NCI-H2196 treated with DMSO at 0.1 percent for 48 hours (cell line): ENCODE measurements around the gene UGT1A5.

Source experiments
- DNase-seq: peaks from one replicate; lab custom pipeline; 2025; ENCODE audit not compliant: unreplicated experiment; lab: John Stamatoyannopoulos, UW

The UGT1A5 gene

DNA sequence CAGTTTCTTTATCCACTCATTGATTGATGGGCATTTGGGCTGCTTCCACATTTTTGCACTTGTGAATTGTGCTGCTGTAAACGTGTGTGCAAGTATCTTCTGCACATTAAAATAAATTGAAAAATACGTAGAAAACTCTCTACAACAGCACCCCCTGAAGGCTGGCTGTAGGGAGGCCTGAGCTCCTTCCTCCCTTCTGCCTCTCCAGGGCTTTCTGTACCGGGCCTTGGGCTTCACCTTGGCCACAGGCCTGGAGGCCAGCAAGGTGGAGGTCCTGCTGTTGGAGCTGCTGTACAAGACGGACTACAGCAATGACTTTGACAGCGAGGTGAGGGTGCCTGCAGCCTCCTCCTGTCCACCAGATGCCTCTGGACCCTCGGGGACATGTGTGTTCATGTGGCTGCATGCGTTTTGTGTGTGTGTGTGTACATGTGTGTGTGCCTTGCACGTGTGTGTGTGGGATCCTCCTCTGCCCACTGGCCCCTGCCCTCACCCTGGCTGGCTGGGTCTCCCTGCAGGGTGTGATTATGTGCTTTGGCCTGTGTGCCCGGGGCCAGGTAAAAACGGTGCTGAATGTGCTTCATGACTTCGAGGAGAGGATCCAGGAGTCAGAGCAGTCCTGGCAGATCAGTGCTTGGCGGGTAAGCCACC is 94.6 kb downstream of the UGT1A5 start:
- no peak for DNase-seq

DNA sequence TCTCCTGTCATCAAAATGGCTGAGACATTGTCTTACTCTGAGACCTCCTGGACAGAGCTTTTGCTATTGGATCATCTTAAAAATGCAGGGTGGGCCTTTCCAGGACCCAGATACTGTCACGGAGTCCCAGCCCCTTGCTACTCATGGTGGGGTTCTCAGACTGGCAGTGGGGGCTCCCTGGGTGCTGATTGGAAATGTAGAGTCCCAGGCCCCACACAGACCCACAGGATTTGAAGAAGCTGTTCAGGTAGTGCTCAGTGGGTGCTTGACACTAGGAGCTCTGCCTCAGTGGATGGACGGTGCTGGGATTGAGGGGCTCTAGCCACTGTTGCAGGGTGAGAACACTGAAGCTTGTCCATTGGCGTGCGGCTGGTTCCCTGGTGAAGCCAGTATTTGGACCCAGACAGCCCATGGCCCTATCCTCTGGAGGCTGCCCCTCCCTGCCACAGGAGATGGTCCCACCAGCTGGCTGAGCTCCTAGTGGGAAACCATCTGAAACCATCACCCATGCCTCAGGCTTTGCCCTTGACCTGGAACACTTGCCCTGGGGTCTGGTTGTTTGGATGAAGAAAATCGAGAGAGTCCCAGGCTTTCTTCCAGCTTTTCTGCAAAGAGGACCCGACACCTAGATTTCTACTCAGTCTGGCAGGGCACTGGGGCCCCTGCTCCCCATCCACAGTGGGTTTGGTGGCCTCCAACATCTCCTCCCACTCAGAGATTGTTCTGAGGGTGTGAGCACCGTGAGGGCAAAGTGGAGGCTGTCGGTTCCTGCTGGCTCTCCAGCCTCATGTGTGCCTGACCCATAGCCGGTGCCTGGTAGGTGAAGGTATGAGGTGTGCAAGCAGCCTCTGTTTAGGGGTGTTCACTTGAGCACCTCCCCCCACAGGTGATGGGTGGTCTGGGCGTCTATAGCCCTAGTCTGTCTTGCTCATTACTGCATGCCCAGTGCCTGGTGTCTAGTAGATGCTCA is 95.5 kb downstream of the UGT1A5 start:
- no peak for DNase-seq

DNA sequence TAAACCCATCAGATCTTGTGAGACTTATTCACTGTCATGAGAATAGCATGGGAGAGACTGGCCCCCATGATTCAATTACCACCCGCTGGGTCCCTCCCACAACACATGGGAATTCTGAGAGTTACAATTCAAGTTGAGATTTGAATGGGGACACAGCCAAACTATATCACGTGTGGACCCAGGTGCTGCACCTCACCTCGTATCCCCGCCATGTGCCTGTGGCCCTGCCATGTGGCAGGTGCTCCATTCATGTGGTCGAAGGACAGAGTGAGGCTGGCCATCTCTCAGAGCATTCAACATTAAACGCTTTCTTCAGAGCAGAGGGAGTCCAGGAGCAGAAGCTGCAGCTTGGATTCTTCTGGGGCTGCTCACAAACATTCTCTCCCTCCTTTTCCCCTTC is 97.7 kb downstream of the UGT1A5 start:
- DNase-seq: no peak

DNA sequence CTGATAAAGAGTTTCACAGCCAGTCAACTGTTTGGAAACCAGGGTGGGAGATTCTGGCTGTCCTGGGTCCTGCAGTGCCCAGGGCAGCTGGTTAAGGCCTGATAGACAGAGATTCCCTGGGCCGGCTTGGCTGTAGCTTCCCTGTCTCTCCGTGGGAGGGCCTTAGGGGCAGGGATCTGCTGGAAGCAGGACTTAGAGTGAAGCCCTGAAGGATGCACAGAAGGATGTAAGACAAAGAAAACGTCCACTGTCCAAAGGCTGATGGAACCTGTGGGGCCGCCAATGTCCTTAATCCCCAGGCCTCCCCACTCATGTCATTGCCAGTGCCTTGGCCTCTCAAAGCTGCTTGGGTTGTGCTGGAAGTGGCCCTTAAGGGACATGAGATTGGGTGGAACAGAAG is 98.4 kb downstream of the UGT1A5 start:
- no peak for DNase-seq

DNA sequence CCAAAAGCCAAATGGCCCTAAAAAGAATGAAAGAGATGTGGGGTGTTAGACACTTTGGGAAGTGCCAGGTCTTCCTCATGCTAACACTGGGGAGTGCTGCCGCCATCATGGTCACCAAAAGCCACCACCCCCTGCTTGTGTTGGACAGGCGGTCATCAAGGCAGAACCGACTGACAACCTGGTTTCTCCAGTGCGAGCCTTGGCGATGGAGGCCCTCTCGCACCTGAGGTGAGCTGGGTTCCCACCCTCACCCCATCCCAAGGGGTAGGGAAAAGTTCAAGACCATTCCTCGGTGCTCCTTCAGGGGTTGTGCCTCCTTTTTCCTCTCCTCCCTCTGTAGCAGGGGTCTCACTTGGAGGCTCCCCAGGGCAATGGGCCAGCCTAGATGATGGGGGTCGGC is 99.0 kb downstream of the UGT1A5 start:
- no peak for DNase-seq

DNA sequence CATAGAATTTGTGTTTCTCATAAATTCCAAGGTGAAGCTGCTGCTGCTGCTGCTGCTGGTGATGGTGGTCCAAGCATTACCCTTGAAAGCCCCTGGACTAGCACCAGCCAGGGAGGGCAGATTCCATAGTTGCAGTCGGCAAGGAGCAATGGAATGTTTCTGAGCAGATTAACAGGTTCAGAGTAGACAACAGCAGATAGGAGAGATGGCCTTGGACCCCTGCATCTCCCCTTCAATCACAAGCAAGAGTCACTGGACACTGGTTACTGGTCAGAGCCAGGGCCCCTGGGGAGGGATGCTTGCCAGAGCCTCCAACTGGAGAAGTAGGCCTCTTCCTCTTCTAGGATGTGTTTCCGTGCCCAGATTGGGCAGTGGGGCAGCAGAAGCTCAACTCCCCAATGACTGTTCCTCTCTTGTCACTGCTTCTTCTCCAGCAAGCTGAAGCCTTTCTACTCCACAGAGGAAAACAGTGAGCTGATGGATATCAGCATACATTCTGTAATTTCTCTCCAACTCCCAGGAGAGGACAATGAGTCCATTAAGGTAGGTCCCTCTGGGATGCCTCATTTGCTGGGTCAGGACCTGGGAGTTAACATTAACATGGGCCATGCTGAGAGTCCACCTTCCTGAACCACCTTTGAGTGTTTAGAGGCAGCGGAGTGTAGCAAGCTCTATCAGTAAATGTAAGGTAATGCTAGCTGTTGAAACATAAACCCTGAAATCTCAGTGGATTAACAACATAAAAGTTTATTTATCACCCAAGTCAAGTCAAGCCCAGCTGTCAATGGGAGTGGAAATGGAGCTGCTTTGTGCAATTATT is 100.7 kb downstream of the UGT1A5 start:
- no peak for DNase-seq

DNA sequence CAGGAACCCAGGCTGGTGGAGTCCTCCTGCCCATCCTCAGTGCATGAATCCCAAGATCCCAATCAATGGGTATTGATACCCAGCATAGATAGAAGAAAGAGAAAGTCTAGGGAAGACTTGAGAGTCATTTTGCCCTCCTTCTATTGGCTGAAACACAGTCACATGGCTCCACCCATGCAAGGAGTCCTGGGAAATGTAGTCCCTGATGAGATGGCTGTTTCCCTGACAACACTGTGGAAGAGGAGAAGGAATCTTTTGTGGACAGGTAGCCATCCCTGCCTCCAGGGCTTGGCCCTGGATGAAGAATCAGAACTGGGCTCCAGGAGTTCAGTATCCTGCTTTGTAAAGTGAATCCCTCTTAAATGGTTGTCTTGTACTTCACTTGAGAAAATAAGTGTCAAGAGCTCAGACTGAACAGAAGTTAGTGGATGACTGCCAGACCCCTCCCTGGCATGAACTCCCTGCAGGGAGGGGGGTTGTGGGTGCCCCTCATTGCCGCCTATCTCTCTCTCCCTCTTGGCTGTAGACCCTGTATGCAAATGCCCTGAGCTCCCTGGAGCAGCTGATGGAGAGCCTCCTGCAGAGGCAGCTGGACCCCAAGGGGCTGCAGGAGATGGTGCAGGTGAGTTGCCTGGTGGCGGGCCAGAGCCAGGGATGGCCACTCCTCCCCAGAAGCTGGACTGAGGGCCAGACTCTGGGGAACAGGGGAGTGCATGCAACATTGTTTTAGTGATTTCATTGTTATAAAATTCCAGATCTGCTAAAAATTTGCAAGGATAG is 101.5 kb downstream of the UGT1A5 start:
- DNase-seq: no peak

DNA sequence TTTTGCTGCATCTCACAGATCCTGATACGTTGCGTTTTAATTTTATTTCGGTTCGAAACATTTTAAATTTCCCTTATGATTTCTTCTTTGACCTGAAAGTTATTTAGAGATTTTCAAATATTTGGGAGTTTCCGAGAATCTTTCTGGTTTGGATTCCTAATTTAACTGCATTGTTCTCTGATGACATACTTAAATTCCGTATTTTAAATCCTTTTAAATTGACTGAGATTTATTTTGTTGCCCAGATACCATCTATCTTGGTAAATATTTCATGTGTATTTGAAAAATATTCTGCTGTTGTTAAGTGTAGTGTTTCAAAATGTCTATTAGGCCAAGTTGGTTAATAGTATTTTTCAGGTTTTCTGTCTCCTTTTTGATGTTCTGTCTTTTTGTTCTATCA is 103.2 kb downstream of the UGT1A5 start:
- DNase-seq: no peak

DNA sequence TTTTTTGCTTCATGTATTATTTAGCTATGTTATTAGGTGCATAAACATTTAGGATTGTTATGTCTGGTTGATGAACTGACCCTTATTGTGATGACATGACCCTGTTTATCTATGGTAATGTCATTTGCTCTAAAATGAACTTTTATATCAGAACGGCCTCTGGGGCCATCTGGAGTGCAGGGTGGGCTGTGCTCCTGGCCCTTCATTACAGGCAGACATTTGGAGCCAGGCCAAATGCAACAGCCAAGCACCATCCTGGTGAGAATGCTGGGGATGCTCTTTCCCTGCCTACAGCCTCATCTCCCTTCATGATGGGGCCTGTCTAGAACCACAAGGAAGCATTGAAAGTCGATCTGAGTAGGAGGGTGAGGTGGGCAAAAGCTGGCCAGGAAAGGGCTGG is 103.6 kb downstream of the UGT1A5 start:
- DNase-seq: no peak

DNA sequence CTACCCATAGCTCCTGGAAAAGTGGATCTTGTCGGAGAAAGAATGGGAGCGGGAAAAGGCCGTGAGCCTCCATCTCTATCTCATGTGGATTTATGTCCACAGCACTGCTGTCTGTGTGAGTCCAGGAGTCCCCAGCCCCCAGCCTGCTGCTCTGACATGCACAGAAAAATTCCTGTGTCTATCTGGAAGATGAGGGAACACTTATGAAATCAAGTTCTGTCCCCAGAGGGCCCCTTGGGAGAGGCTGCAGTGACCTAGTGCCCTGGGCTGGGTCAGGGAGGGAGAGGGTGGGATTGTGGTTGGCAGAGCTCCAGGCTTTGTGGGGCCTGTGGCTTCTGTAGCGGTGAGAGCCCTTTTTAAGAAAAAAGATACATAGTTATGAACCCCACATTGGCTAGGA is 104.1 kb downstream of the UGT1A5 start:
- DNase-seq: no peak

DNA sequence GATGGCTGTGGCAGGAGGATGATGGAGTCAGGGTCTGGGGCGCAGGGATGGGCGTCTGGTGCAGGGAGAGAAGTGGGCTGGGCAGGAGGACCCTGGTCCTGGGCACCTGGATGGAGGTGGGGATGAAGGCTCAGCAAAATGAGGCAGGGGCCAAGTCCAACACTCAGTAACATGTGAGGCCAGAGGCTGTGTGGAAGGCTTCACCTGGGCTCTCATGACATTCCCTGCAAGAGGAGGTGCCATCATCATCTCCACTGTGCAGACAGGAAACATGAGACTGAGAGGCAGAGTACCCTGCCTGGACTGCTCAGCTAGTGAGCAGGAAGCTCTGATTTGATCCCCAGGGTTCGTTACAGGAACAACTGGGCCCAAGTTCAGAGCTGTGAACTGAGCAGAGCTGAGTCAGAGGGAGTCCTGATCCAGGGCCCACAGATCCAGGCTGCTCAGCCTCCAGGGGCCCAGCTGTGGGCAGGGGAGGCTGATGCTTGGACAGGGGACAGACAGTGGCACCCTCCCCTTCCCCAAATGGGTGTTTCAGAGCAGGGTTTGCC is 104.7 kb downstream of the UGT1A5 start:
- no peak for DNase-seq

DNA sequence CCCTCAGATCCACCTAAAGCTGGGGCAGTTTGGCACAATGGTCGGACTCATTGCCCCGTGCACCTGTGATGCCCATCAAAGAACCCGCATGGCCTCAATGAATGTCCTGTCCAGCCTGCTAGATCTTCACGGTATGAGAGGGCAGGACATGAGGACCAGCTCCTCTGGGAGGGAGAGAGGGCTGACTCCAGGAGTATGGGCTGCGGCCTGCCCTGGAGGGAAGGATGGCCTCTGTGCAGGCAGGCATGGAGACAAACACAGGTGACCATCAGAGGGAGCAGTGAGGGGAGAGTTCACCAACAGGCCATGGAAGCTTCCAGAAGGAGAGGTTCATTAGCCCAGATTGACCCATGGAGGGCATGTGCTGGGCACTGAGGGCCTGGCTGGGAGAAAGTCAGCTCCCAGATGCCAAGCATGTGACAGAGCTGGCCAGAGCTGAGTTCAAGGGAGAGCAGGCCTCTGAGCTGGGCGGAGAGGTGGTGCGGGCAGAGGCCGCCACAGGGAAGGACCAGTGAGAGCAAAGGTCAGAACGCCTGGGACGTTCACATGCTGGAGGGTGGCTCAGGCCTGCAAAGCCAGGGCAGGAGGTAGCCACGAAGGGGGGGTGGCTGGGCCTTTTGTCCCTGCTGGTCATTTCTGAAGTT is 105.4 kb downstream of the UGT1A5 start:
- DNase-seq: no peak

DNA sequence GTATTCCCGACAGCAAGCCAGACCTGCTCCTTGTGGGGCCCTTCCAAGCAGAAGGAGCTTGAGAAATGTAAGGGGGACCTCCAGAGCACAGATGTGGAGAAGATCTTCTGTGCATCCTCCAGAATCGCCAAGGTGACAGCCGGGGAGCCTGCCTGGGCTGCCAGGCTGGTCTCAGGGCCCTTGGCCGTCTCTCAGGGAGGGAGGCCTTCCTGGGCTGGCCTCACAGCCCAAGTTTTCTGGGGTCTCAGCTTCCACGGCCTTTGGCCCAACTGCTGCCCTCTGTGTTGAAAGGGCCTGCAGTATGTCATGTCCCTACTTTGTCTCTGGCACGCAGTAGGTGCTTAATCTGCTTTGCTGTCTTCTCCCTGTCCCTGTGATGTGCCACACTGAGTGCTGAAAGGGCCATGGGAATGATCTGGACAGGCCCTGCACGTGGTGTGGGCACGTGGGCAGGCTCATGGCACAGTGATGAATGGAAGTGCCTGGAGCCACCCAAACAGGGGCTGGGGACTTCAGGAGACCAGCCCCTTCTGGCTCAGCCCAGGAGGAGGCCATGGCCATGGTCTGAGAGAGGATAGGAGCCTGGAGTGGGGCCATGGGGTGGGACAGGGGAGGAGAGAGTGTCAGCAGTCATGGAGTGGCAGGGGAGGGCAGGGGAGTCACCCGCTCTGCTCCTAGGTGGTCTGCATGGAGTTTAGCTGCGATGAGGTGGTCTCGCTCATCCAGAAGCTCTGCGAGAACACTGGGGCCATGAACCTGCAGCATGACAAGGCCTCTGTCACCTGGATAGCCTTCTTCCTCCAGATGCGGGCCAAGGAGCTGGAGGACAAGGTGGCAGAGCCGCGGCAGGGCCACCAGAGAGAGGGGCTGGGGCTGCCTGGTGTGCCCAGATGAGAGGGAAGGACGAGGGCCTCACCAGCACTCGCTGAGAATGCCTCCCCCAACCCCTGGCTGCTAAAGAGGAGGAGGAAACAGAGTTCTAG is 106.2 kb downstream of the UGT1A5 start:
- DNase-seq: no peak

DNA sequence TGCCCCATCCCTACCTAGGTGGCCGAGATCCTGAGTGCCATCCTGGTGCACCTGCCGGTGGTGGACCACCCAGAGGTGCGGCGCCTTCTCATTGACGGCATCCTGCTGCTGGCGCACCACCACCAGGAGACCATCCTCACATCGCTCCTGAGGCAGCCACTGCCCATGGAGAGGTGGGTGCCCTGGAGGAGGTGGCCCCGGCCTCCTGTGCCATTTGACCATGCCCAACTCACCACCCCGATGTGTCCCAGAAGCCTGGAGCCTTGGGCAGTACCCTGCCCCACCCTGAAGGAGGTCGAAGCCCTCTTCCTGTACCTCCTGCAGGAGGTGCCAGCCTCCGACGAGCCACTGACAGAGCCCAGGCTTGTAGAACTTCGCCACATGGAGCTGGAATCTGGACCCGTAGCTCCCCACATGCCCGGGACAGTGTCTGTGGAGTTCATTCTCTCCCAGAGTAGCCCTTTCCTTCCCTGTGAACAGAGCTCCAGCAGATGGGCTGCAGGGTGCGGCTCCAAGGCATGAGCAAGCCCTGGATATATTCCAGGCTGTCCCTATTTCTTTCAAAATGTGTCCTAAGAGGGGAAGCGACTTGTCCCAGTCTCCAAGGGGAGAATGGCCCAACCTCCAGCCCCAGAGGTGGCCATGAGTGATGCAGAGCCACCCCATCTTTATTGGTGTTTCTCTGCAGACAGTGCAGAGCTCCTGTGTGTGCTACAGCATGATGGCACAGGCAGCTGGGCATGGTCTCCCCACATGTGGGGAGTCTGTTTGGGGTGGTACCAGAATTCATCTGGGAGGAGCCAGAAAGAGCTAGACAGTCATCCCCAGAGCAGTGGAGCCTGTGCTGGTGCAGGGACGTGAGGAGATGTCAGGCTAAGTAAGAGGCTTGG is 107.4 kb downstream of the UGT1A5 start:
- DNase-seq: no peak

DNA sequence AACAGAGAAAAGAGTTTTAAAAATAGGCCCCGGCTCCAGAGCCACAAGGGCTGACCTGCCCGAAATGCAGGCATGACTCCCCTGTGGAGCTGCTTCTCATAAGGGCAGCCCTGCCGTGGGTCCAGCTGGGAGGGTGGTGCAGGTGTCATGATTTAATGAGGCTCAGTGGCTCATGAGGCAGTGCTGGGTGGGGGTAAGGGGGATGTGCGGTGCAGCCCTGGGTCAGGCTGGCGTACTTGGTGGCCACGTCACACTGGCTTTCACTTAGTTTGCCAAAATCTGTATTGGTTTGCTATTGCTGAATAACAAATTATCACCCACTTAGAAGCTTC is 108.0 kb downstream of the UGT1A5 start:
- no peak for DNase-seq

DNA sequence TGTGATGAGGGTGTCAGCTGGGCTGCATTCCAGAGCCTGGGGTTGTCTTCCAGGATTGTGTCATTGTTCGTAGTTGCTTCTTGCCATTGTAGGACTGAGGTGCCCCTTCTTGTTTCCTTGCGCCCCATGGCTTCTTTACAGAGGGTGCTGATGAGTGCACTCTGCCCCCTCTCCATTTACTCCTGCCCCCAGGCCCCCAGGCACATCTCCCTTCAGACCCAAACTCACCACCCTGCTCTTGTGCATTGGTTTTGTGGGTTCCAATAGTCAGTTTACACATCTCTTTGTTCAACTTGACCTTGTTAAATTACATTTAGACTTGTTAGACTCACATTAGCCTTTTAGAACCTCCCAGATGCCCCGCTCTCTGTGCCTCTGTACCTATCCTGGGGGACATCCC is 108.5 kb downstream of the UGT1A5 start:
- DNase-seq: no peak

DNA sequence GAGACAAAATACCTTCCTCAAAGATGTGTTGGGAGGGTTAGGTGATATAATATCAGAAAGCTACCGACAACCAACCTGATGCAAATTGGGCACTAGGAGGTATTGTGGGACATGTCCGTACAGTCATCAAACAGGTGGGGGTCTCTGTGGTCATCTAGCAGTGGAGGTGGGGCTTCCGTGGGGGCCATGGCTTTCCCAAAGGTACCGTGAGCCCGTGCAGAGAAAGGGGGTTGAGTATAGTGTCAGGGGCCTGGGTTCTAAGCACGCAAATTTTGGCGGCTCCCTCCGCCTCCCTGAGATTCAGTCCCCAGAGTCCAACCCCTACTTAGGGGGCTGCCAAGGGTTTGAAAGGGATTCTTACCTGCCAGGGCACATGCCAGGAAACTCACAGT is 109.0 kb downstream of the UGT1A5 start:
- no peak for DNase-seq
